ENCODE results near the gene CCDC187. TPM values are rescaled to one million over a fixed set of nuclear protein-coding genes. Genes with fewer than 3 reads are reported as not detected.

Gene CCDC187
- total RNA-seq, 1 donor from 2014 or later: not detected

DNA sequence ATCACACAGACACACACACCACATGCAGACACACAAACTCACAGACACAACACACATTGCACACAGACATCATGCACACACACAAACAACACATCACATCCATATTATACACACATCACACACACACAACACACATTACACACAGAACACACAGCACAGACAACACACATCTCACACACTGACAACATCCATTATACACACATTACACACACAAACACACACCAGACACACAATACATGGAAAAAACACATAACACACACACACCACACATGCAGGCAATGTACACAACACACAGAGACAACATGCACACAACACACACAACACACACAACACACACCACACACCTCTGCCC lies 4.8 kb upstream of the CCDC187 start:
- no peak for DNase-seq (ENCODE audit: low spot score)
- Mint-ChIP-seq H3K27me3 (ENCODE audit: low read depth) (peaks cover 3% of the 10 kb centered on the region), H3K27ac (ENCODE audit: unreplicated experiment) (no peak overlapping the region), H3K9me3 (ENCODE audit: low read depth) (no peaks in the 10 kb centered on the region), H3K36me3 (ENCODE audit: low read depth) (no peaks in the 10 kb centered on the region), H3K4me1 (ENCODE audit: low read depth) (no peaks in the 10 kb centered on the region), H3K4me3 (ENCODE audit: unreplicated experiment) (no peak overlapping the region)
- TF ChIP-seq, protein P1, sequence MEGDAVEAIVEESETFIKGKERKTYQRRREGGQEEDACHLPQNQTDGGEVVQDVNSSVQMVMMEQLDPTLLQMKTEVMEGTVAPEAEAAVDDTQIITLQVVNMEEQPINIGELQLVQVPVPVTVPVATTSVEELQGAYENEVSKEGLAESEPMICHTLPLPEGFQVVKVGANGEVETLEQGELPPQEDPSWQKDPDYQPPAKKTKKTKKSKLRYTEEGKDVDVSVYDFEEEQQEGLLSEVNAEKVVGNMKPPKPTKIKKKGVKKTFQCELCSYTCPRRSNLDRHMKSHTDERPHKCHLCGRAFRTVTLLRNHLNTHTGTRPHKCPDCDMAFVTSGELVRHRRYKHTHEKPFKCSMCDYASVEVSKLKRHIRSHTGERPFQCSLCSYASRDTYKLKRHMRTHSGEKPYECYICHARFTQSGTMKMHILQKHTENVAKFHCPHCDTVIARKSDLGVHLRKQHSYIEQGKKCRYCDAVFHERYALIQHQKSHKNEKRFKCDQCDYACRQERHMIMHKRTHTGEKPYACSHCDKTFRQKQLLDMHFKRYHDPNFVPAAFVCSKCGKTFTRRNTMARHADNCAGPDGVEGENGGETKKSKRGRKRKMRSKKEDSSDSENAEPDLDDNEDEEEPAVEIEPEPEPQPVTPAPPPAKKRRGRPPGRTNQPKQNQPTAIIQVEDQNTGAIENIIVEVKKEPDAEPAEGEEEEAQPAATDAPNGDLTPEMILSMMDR (IDR thresholded peaks at IDR 0.05): no peak

DNA sequence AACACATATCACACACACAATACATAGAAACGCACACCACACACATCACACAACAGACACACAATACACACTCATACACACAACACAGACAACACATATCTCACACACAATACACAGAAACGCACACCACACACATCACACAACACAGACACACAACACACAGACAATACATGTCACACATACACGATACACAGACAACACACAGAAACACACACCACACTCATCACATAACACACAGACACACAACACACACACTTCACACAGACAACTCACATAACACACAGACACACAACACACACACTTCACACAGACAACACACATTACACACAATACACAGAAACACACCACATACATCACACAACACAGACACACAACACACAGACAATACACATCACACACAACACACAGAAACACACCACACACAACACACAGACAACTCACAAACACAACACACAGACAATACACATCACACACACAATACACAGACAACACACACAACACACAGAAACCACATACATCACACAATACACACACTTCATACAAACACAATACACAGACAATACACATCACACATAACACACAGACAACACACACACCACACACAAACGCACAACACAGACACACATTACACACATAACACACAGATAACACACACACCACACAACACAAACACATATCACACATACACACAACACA lies 4.3 kb upstream of the CCDC187 start:
- H3K27me3 Mint-ChIP-seq (ENCODE audit: low read depth): peaks cover 3% of the 10 kb centered on the region
- H3K9me3 Mint-ChIP-seq (ENCODE audit: low read depth): no peaks in the 10 kb centered on the region
- no peaks in the 10 kb centered on the region for H3K4me1 Mint-ChIP-seq (ENCODE audit: low read depth)
- H3K4me3 Mint-ChIP-seq (ENCODE audit: unreplicated experiment): no peak overlapping the region
- no peak for DNase-seq (ENCODE audit: low spot score)
- H3K27ac Mint-ChIP-seq (ENCODE audit: unreplicated experiment): no peak overlapping the region
- no peaks in the 10 kb centered on the region for H3K36me3 Mint-ChIP-seq (ENCODE audit: low read depth)
- TF ChIP-seq, protein P1 (IDR thresholded peaks at IDR 0.05): no peak

DNA sequence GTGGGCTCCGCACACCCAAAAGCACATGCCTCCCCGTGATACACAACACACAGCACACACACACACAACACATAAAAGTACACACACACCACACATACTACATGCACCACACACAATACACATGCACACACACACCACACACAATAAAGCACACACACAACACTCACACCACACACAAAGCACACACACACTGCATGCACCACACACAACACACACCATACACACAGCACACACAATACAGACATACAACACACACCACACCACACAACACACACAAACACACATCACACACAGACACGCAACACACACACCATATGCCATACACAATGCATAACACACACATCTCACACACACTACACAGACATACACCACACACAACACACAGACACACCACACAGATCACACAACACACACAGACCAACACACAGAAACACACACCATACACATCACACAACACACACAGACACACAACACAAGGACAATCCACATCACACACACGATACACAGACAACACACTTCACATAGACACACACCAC lies 3.4 kb upstream of the CCDC187 start:
- no peak for DNase-seq (ENCODE audit: low spot score)
- TF ChIP-seq, protein P1 (IDR thresholded peaks at IDR 0.05): no peak
- peaks cover 3% of the 10 kb centered on the region for H3K27me3 Mint-ChIP-seq (ENCODE audit: low read depth)
- no peak overlapping the region for H3K27ac Mint-ChIP-seq (ENCODE audit: unreplicated experiment)
- H3K4me1 Mint-ChIP-seq (ENCODE audit: low read depth): no peaks in the 10 kb centered on the region
- H3K36me3 Mint-ChIP-seq (ENCODE audit: low read depth): no peaks in the 10 kb centered on the region
- no peak overlapping the region for H3K4me3 Mint-ChIP-seq (ENCODE audit: unreplicated experiment)
- no peaks in the 10 kb centered on the region for H3K9me3 Mint-ChIP-seq (ENCODE audit: low read depth)

DNA sequence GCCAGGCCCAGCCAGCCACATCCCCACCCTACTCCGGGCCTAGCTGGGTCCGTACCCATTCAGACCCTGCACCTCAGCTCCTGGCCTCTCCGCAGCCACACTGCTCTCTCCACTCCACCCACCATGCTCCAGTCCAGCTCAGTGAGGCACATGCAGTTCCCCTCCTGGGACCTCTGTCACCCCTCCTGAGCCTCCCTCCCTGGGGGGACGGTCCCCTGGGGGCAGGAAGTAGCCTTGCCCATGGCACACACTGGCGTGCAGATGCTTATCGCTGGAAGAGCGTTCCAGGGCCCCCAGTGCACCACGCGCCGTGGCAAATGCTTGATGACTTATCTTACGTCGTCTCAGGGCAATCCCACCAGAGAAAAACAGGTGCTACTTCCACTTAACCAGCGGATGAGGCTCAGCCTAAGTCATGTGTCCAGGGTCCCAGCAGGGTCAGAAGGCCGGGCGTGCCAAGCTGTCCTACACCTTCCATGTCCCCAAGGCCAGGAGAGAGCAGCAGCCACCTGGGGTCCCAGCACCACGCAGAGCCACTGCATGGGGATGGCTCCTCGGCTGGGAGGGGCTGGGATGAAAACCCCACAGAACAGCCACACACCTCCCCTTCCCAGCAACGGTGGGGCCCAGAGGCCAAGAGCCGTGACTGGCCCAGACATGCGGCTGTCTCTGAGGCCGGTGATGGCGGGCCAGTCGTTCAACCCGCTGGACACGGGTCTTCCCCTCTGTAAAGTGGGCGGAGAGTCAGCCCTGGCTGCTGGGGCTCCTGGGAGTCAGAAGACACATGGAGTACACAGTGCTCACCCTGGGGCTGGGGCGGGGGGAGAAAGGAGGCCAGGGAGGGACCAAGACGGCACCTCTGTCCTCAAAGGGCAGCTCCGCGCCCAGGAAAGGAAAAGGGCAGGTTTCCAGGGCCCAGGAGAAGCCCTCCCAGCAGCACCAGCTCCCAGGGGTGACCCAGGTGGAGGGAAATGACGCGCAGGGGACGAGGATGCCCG lies 2.6 kb upstream of the CCDC187 start:
- H3K9me3 Mint-ChIP-seq (ENCODE audit: low read depth): no peaks in the 10 kb centered on the region
- TF ChIP-seq, protein P1 (IDR thresholded peaks at IDR 0.05): no peak
- H3K36me3 Mint-ChIP-seq (ENCODE audit: low read depth): no peaks in the 10 kb centered on the region
- no peak overlapping the region for H3K27ac Mint-ChIP-seq (ENCODE audit: unreplicated experiment)
- H3K4me1 Mint-ChIP-seq (ENCODE audit: low read depth): no peaks in the 10 kb centered on the region
- H3K4me3 Mint-ChIP-seq (ENCODE audit: unreplicated experiment): no peak overlapping the region
- H3K27me3 Mint-ChIP-seq (ENCODE audit: low read depth): peaks cover 3% of the 10 kb centered on the region
- DNase-seq (ENCODE audit: low spot score): no peak

DNA sequence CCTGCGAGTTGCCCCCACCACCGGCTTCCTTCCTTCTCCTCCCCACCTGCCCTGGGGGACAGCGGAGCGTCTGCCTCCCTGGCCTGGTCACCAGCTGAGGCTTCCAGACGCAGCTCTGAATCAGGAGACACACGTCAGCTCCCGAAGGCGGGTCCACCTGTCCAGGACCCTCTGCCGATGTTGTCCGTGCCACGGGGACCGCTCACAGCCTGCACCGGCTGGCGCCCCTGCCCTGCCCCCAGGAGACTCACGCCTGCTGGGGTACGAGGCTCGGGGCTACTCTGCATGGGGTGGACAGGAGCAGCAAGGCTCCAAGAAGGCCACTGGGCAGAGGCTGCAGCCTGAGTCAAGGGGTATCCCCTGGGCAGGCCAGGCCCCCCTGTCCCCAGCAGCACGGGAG lies 1.9 kb upstream of the CCDC187 start:
- no peaks in the 10 kb centered on the region for H3K36me3 Mint-ChIP-seq (ENCODE audit: low read depth)
- no peak overlapping the region for H3K4me3 Mint-ChIP-seq (ENCODE audit: unreplicated experiment)
- H3K4me1 Mint-ChIP-seq (ENCODE audit: low read depth): peaks cover 5% of the 10 kb centered on the region
- no peaks in the 10 kb centered on the region for H3K9me3 Mint-ChIP-seq (ENCODE audit: low read depth)
- TF ChIP-seq, protein P1 (IDR thresholded peaks at IDR 0.05): no peak
- H3K27me3 Mint-ChIP-seq (ENCODE audit: low read depth): peaks cover 3% of the 10 kb centered on the region
- DNase-seq (ENCODE audit: low spot score): no peak
- H3K27ac Mint-ChIP-seq (ENCODE audit: unreplicated experiment): no peak overlapping the region
